Stromal cell of bone marrow (primary cell): ENCODE measurements around the gene VCP.
"Not testable (repeated sequence)": the region's sequence is repeated elsewhere in the genome, so short reads cannot be mapped to it uniquely, and the experiment has no call there.

Experiments
- DNase-seq: peaks from one replicate; pipeline ENCODE4 v3.0.0-alpha.2; 2012; ENCODE audit warnings: low read depth

VCP gene

DNA sequence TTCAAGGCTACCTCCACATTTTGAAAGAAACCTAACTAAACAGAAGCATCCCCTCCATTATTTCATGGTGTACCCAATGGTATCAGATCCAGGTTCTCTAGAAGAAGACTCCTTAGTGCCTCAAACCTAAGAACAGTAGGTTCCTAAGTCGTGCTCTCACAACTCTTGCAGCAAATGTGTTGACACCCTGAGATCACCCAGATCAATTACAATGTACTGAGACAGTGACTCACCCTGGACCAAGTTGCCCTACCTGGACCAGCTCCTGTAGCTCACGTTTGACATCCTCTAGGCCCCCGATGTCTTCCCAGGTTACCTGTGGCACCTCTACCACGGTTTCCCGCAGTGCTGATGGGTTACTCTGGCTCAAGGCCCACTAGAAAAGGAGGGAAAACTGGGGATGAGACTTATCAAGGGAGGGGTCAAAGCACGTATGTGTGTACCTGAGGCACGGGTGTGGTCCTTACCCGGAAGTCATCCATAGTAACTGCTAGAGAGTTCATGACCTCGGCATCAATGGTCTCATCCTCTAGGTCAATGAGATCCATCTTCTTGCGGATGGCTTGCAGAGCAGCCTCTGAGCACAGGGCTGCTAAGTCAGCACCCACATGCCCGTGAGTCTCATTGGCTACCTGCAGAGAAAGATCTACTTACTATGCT is 11.7 kb downstream of the VCP start:
- DNase-seq = no peak

DNA sequence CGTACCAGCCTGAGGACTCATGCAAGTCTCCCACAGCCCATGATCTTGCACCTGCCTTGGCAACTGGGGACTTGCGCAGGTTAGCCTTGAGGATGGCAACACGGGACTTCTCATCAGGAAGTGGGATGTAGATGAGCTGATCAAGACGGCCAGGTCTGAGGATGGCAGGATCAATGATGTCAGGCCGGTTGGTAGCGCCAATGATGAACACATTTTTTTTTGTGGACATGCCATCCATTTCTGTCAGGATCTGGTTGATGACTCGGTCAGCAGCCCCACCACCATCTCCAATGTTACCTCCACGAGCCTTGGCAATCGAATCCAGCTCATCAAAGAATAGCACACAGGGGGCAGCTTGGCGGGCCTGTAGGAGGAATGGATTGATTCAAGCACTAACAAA is 13.0 kb downstream of the VCP start:
- DNase-seq = no peak

DNA sequence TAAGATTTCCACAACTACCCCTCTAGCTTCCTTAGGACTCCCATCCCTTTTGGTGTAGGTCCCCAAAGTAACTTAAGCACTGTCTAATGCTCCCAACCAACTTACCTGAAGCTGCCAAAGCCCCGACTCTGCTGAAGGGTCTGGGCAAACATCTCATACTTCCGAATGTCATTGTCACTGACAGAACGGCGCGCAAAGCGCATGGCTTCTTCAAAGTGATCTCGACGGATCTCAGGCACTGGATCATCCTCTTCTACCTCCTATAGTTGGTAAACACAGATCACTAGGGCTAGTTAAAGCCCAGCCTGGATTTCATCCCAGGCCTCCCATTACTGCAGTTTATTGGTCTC is 15.2 kb downstream of the VCP start:
- no peak for DNase-seq

DNA sequence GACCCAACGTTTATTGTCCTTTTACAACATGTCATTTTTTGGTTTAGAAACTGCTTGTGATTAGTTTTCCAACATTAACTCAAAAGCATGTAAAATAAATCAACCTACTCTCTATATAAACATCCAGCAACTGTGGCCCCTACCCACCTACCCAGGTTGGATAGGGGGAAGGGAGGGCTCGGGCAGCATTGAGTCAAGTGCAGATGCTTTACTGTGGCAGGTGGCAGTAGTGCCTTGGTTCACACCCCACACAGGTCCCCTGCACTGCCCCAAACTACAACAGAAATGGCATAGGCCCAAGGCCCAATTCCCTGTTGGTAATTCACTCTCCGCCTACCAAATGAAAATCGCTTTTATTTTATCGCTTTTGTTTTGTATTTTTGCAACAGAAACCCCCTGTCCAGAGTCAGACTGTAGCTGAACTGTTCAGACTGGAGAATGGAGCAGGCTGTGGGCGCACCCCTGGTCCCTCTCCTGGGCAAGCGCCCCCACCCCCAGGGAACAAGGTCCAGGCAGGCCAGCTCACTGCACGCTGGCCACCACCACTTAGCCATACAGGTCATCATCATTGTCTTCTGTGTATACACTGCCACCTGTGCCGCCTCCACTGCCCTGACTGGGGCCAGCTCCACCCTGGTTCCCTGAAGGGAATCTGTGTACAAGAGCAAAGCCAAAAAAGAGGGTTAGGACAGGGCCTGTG is 15.7 kb downstream of the VCP start:
- no peak for DNase-seq

DNA sequence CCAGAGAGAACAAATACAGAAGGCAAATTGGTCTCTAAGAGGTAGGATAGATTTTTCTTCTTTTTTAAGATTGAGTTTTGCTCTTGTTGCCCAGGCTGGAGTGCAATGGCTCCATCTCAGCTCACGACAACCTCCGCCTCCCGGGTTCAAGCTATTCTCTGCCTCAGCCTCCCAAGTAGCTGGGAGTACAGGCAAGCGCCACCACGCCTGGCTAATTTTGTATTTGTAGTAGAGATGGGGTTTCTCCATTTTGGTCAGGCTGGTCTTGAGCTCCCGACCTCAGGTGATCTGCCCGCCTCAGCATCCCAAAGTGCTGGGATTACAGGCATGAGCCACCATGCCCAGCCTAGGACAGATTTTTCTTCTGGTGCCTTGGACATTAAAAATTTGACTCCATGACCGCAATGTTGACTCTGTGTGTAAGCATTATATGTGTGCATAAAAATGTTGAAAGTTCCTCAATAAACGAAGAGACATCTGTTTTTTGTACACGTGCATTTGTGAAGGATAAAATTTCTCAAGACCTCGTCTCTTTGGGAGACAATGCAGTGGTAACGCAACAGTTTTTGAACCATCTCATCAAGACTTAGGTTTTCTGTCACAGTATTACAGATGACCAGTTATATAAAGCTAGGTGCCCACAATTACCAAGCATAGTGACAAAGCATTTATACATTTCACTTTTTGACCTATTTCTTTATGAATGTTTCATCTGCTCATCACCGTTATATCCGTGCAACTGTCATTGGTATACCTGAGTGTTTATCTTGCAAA is 17.4 kb downstream of the VCP start:
- DNase-seq = no peak

DNA sequence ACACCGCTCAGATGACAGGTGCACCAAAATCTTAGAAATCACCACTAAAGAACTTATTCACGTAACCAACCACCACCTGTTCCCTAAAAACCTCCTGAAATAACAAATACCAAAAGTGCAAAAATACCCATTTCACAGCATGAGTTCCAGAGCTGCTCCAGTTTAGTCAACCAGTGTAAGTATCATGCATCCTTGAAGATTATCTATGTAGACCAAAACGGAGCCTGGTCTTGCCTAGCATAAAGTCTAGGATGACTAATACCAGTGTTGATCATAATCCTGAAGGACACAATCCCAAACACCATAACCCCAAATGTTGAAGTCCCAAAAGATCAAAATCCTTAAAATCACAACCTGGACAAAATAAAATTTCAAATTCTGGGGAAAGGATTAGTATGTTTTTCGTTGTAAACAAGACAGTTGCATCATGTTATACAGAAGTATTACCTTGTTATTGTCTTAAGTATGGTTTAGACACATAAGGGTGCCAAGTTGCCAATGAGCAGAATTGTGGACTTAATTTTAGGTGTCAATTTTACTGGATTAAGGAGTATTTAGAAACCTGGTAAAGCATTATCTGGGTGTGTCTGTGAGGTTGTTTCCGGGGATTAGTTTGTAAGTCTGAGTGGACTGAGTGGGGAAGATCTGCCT is 18.1 kb downstream of the VCP start:
- no peak for DNase-seq

DNA sequence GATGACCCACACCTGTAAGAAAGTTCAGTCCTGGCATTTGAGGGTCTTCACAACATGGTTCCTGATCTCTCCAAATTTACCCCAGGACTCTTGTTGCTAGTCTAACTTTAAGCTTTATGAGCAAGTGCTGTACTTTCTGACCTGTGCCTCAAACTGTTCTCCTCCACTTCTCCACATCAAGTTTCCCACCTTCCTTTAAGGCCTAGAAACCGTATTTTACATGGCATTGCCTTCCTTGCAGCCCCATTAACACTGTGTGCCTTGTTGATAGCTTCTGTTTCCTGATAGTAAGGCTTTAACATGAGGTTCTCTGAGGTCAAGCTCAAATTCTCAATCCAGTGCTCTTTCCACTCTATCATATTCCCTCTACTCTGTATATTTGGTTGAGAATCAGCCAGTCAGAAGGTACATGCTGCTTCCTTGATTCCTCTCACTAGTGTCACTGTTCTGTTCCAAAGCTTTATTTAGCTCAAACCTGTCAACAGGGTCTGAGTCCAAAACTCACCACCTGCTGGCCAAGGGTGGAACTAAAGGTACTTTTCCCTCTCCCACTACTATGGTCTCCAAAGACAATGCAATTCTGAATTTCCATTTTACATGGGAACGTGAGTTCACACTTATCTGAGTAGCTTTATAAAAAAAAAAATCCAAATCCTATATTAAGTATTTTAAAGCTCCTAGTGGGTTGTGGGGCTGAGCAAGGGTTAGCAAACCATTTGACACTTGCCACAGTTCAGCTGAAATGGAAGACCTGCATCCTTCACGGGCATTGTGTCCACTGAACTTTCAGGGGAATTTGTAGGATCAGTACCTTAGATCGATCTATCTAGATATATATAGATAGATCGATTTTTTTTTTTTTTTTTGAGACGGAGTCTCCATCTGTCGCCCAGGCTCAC is 21.1 kb downstream of the VCP start:
- no peak for DNase-seq

DNA sequence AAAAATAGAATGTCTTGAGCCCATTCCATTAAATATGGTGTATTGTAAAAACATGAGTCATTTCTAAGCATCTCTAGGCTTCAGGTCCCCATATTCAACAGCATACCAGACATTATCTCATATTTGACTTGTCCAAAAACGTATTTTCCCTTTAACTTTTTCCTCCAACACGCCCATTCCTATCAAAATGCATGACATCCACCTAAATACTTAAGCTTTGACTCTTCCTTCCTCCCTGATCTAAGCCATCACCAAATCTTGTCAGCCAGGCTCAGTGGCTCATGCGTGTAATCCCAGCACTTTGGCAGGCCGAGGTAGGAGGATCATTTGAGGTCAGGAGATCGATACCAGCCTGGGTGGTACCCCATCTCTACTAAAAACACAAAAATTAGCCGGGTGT is 23.9 kb downstream of the VCP start:
- no peak for DNase-seq

DNA sequence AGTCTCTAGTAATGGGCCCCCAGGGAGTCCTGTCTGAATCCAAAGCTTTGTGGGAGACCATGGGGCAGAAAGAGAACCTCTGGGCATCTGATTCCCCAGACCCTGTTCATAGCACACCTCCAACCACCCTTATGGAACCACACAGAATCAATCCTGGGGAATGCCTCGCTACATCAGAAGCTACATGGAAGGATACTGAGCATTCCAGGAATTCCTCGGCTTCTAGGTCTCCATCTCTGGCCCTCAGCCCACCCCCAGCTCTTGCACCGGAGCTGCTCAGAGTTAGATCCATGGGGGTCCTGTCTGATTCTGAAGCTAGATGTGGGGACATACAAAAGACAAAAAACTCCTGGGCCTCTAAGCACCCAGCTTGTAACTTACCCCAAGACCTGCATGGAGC is 28.4 kb downstream of the VCP start:
- no peak for DNase-seq

DNA sequence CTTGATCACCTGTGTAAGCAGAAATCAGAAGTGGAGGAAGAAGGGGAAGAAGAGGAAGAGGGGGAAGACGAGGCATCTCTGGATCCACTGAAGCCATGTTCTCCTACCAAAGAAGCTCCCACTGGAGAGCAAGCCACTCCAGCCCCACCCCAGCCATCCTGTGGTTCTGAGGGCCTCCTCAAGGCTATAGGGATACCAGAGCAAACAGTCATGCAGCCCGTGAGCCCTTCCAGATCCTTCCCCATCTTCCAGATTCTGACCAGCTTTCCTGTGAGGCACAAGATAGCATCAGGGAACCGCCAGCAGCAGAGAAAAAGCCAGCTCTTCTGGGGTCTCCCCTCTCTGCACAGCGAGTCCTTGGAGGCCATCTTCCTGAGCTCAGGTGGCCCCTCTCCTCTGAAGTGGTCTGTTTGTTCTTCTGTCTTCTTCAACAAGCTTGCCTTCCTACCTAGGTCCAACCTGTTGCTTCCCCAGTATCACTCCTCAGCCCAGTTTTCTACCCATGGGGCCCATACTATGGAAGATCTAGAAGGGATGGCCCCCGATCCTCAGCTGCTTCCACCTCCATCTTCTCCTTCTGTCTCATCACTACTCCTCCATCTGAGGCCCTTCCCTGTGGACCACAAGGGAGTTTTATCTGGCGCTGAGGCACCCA is 29.4 kb downstream of the VCP start:
- no peak for DNase-seq

DNA sequence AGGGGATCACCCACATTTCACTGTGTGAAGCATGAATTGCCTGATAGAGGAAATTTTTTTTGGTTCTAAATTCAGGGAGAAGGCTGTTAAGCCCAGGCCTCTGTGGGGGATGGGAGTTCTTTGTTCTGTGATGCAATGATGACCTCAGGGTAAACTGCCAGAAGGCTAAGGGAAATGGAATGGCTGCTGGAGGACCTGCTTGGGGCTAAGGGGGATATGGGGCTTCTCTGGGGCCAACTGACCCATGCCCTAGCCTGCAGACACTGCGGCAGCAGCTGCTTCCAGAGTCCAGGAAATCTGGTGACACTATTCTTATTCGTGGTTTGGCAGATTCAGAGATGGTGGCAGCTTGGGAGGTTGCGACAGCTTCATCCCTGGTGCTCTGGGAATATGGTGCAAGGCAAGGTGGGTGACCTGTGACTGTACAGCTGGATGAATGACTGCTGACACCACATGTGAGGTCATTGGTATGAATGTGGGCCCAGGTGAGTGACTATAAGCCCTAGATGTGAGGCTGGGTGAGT is 30.3 kb downstream of the VCP start:
- no peak for DNase-seq

DNA sequence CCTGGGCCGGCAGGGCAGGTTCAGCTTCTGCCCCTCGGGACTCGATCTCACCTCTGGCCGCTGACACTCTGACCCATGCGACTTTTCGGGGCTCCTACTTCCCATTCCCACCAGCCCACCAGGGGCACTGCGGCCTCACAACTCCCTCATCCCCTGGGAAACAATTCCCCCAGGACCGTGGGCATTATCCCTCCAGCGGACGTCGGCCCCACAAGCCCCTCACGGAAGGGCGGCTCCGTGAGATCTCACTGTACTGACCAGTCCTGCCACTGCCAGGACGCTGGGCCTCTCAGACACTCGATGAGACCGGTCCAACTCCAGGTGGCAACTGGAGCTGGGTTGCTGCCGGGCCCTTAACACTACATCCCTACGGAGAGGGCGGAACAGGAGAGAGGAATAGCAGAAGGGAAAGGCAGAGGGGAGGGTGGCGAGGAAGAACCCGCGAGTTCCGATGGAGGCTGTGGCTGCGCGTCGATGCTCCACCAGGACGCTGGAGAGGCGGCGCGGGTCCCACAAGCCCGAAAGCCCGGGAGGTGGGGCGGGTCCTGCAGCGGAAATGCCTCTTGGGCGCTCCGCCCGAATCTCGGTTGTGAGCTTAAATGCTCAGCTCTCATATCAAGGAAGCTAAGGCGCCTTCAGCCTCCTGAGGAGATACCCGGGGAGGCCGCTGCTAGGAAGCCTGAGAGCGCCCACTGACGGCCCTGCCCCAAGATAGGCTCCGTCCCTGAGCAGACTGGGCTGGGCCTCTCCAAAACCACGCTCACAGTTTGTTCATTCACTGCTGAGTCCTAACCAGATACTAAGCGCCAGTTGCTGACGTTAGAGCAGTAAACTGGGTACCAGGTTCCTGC is 36.3 kb downstream of the VCP start:
- peak; percentile 18 for DNase-seq

DNA sequence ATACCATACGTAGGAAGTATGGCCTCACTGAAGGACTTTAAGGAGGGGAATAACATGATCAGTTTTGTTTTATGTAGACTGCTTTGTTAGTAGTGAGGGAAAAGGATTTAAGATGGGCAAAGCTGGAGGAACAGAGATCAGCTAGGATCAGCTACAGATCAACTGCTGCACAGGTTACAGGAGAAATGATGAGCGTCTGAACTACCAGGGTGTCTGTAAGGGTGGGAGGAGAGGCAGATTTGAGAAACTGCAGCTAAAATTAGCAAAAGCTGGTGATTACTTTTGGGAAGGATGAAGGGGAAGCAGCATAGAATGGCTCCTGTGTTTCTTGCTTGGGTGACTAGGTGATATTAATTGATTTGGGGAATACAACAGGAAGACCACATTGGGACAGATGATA is 39.3 kb downstream of the VCP start:
- DNase-seq = no peak

DNA sequence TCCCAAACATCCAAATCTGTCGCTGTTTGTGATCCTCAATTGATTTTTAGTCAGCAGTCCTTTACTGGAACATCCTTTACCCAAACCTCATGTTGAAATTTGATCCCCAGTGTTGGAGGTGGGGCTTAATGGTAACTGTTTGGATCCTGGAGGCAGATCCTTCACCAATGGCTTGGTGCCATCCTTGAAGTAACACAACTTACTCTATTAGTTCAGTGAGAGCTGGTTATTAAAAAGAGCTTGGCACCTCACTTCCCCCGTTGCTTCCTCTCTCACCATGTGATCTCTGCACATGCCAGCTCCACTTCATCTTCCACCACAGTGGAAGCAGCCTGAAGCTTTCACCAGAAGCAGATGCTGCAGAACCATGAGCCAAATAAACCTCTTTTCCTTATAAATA is 42.6 kb downstream of the VCP start:
- DNase-seq = no peak

DNA sequence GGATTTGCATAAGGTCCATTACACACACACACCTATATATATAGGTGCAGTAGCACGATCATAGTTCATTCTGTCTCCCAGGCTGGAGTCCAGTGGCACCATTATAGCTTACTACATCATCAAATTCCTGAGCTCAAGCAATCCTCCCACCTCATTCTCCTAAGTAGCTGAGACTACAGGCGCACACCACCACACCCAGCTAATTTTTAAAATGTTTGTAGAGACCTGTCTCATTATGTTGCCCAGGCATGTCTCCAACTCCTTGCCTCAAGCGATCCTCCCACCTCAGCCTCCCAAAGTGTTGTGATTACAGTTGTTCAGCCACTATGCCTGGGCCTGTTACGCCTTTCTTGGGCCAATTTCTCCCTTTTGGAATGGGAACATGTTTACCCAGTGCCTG is 43.2 kb downstream of the VCP start:
- no peak for DNase-seq

DNA sequence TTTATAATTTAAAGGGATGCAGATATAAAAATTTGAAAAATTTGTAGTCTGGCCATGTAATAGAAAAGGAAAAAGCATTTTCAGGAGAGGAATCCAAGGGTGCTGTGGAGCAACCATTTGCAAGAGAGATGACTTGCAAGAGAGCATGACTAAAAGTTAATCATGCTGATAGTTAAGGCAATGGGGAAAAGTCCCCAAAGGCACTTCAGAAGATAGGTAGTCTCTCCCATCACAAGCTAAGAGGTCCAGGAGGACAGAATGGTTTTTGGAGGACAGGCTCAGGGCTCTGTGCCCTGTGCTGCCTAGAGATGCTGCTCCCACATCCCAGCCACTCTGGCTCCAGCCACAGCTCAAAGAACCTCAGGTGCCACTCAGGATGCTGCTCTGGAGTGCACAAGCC is 44.1 kb downstream of the VCP start:
- no peak for DNase-seq

DNA sequence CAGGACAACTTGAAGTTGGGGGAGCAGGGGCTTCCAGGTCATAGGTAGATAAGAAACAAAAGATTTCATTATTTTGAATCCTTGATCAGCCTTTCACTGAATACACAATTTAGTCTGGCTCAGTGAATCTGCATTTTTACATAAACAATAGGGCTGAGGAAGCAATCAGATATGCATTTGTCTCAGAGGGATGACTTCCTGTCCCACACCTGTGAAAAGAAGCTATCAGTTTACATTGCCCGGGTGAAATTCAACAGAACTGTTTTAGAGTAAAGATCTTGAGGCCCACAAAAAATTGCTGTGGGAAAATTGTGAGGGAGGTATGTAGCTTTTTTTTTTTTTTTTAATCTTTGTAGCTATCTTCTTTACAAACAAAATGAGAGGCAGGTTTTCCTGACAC is 44.6 kb downstream of the VCP start:
- no peak for DNase-seq

DNA sequence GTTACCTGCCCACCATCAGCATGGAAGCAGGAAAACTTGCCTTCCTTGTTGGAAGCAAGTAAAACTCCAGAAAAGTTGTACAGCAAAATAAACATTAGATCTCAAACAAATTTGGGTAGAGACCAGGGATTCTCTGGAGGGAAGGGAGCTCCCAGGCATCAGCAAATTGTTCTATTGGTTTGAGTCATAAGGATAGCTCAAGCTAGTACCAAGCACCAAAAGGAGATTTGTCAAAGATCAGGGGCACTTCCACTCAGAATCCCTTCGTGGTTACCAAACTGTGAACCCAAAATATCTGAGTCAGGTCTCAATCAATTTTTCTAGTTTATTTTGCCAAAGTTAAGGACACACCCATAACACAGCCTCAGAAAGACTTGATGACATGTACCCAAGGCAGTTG is 45.1 kb downstream of the VCP start:
- DNase-seq = no peak

DNA sequence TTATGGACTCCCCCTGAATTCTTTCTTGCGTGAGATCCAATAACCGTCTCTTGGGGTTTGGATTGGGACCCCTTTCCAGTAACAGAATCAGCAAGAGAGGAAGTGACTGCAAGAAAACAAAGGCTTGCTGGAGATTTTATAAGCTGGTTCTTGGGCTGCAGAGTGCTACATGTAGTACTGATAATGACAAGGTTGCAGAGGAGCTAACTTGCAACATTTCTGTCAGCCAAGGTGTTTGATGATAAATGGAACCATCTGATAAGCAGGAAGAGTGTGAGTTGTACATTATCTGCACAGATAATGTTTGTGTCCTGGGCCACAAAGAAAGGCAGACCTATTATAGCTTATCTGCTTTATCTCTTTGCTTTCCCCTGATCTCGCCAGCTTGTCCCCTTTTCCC is 45.8 kb downstream of the VCP start:
- DNase-seq = no peak

DNA sequence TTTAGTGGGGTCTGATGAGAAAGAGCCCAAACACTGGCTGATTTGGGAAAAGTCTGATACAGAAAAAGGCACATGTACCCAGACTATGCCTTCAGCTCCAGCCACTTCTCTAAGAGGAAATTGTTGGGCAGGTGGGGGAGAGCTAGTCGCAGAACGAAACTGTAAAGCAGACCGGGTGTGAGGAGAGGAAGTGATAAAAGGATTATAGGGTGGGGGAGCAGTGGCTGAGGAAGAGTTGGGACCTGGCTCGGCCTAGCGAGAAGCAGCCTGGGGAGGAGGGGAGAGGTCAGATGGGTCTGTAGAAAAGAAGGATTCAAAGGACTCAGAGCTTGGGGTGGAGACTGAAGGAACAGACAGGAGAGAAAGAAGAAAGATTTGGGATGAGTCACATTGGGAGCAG is 49.0 kb downstream of the VCP start:
- not testable (repeated sequence) for DNase-seq
